H1 (cell line): Measurements from ENCODE around the gene FBXO44. TPM values are rescaled to one million over a fixed set of nuclear protein-coding genes. Genes with fewer than 3 reads are reported as not detected.

Source experiments
- BACH1 ChIP-seq: IDR thresholded peaks from 2 replicates; pipeline ENCODE4 v1.6.1; 2012; ENCODE audit warnings: low read length, improper control_type of control experiment
- CREB1 ChIP-seq: IDR thresholded peaks from 2 replicates; pipeline ENCODE4 v1.6.1; 2012; ENCODE audit warnings: inconsistent platforms
- CTBP2 ChIP-seq: IDR thresholded peaks from 2 replicates; pipeline ENCODE4 v1.7.0; 2011; ENCODE audit warnings: borderline replicate concordance, mild to moderate bottlenecking, moderate library complexity, mixed read lengths, low read length; ENCODE audit not compliant: insufficient read depth, insufficient read length
- EGR1 ChIP-seq: IDR thresholded peaks from 2 replicates; pipeline ENCODE4 v1.6.1; 2011; ENCODE audit warnings: low read depth, low read length, borderline replicate concordance
- GTF2F1 ChIP-seq: IDR thresholded peaks from 2 replicates; pipeline ENCODE4 v1.6.1; 2012; ENCODE audit warnings: low read depth, low read length, improper control_type of control experiment, borderline replicate concordance
- JUN ChIP-seq: IDR thresholded peaks from 2 replicates; pipeline ENCODE4 v1.6.1; 2011; ENCODE audit warnings: low read depth, mild to moderate bottlenecking, improper control_type of control experiment, low read length
- JUND ChIP-seq: IDR thresholded peaks from 2 replicates; pipeline ENCODE4 v1.6.1; 2011; ENCODE audit warnings: mild to moderate bottlenecking, improper control_type of control experiment, low read length
- KDM5A ChIP-seq: fragments of 200-600 bp; IDR thresholded peaks from 2 replicates; pipeline ENCODE4 v1.7.1; 2012; ENCODE audit warnings: mild to moderate bottlenecking, low read length, inconsistent platforms, mixed read lengths
- RBBP5 ChIP-seq: IDR thresholded peaks from 2 replicates; pipeline ENCODE4 v1.7.1; 2012; ENCODE audit warnings: low read depth, mild to moderate bottlenecking, inconsistent platforms, low read length, moderate library complexity, borderline replicate concordance
- RXRA ChIP-seq: IDR thresholded peaks from 2 replicates; pipeline ENCODE4 v1.6.1; 2011; ENCODE audit warnings: low read depth, mild to moderate bottlenecking, low read length, moderate library complexity; ENCODE audit not compliant: insufficient read depth
- SIN3A ChIP-seq, 2 experiments: IDR thresholded peaks in 1 of 2; conservative IDR thresholded peaks in 1 of 2; 2 replicates each; pipeline ENCODE4 v1.6.1; 2011 to 2012; ENCODE audit warnings: low read length in 2 of 2, improper control_type of control experiment in 1 of 2, low read depth in 1 of 2, mild to moderate bottlenecking in 1 of 2
- SP2 ChIP-seq: IDR thresholded peaks from 2 replicates; pipeline ENCODE4 v1.6.1; 2012; ENCODE audit warnings: mild to moderate bottlenecking, low read length, inconsistent platforms
- TCF12 ChIP-seq: IDR thresholded peaks from 2 replicates; pipeline ENCODE4 v1.6.1; 2011; ENCODE audit warnings: low read depth, mild to moderate bottlenecking, low read length
- TEAD4 ChIP-seq: IDR thresholded peaks from 2 replicates; pipeline ENCODE4 v1.6.1; 2012; ENCODE audit warnings: low read depth, low read length, inconsistent platforms, mixed read lengths
- polyA plus RNA-seq, 7 experiments: library from polyadenylated mRNA; depleted of rRNA in 3 of 7; stranded (reverse) in 5 of 7; unstranded in 2 of 7; fragments of >200 nt in 5 of 7; fragments of 200-250 nt in 2 of 7; gene quantifications; 1 replicate in 5 of 7; 2 replicates in 1 of 7; 4 replicates in 1 of 7; pipeline versions ENCODE4 v1.2.1 to v1.2.3, GENCODE V29; 2011 to 2013; ENCODE audit warnings: missing spikeins in 2 of 7, mixed read lengths in 2 of 7
- total RNA-seq: library from RNA; stranded (reverse); fragmentation: NEBNext Ultra II Directional; extraction: Animal tissue kit (Norgen Biotek cat#: 25700); gene quantifications from 2 replicates; pipeline ENCODE4 v1.2.1, GENCODE V29; 2021
- TF ChIP-seq, protein P1 (sequence below): IDR thresholded peaks from 2 replicates; pipeline ENCODE4 v1.6.1; 2012; ENCODE audit warnings: inconsistent platforms

FBXO44 gene
- total and polyA plus RNA-seq, 2 of the 8 experiments (the other 6 are each of a cell fraction or from before 2014, with no cell fraction given), result 27.0 to 27.2 TPM

DNA sequence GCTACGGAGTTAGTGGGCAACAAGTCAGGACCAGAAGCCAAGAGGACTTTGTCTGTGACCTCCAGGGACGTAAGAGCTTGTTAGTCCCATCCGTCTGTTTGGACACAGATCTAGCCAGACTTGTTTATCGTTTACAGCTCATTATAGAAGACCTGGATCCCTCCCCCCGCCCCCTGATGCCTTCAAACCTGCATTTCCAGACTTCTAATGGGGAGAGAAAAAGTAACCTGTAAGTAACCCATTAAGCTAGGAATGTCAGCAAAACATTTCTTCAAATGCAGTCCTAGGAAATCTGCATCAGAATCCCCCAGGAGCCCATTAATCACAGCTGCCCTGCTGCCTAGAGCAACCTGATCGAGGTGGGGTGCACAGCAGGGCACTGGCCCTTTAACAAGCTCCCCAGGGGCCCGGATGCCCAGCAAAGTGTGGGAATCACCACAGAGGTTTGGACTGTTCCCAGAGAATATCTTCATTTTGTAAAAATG is 27.7 kb downstream of the FBXO44 start (continued):
- TF ChIP-seq SIN3A (conservative IDR thresholded peaks at IDR 0.05 in 1 of 2, IDR thresholded peaks at IDR 0.05 in 1 of 2; ENCODE audit: low read depth in 1 of 2, low read length in 2 of 2), result peak in 1 of 2 experiments; percentile 39; a peak in 2 of 4 replicates
- peak; percentile 42; the same call in 1 of the 2 replicates for TF ChIP-seq RBBP5
- TF ChIP-seq JUN, result no peak
- TF ChIP-seq TEAD4, result peak; percentile 75
- TF ChIP-seq CTBP2, result no peak
- TF ChIP-seq, protein P1, sequence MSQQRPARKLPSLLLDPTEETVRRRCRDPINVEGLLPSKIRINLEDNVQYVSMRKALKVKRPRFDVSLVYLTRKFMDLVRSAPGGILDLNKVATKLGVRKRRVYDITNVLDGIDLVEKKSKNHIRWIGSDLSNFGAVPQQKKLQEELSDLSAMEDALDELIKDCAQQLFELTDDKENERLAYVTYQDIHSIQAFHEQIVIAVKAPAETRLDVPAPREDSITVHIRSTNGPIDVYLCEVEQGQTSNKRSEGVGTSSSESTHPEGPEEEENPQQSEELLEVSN, result no peak
- peak; percentile 35; the same call in 1 of the 2 replicates for TF ChIP-seq EGR1
- no peak for TF ChIP-seq CREB1
- TF ChIP-seq RXRA, result peak; percentile 63; the same call in 1 of the 2 replicates
- no peak for TF ChIP-seq JUND
- no peak for TF ChIP-seq BACH1
- TF ChIP-seq TCF12, result peak; percentile 92
- no peak for TF ChIP-seq GTF2F1
- no peak for TF ChIP-seq SP2
- no peak for TF ChIP-seq KDM5A
